NCI-H526 (cell line): ENCODE measurements around the gene ERC1.
"Not testable (repeated sequence)": the region's sequence is repeated elsewhere in the genome, so short reads cannot be mapped to it uniquely, and the experiment has no call there.

Experiments
- DNase-seq, 2 experiments: peaks; one replicate each; lab custom pipeline; 2025; lab: John Stamatoyannopoulos, UW

Gene ERC1

DNA sequence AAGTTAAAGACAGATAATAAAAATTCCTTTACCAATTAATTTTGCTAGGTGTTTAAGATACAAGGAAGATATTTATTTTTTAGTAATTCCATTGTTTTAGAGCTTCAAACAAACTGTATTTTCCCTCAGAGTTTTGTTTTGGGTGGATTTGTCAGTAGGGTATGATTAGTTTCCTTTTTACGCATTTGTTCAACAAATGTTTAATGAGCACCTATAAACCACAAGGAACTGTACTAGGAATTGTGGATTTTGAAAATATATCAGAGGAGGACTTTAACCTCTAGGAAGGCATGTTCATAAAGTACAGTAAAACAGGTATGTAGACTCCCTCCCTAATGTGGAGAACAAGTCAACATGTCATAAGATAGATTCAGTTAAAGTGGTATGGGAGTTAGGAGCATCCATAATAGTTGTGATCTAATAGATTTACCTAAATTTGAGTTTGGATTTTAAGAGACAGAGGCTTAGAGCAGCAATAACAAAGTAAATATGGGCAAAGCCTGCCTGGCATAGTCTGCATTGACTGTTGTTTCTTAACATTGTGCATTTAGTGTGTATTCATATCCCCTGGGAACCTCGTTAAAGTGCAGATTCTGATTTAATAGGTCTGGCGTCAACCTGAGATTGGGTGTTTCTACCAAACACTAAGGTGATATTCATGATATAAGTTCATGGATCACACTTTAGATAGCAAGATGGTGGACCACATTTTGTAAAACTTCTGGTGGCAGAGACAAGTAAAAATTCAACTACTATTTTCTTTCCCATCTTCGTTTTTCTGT lies 232.0 kb downstream of the ERC1 start:
- no peak for DNase-seq

DNA sequence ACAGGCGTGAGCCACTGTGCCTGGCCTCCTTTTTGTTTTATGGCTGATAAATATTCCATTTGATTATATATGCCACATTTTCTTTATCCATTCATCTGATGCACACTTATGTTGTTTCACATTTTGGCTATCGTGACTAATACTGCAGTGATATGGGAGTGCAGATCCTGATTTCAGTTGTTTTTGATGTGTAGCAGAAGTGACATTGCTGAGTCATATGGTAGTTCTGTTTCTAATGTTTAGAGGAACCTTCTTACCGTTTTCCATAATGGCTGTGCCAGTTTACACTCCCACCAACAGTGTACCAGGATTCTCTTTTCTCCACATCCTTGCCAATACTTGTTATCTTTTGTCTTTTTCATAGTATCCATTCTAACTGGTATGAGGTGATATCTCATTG lies 235.9 kb downstream of the ERC1 start:
- DNase-seq = no peak

DNA sequence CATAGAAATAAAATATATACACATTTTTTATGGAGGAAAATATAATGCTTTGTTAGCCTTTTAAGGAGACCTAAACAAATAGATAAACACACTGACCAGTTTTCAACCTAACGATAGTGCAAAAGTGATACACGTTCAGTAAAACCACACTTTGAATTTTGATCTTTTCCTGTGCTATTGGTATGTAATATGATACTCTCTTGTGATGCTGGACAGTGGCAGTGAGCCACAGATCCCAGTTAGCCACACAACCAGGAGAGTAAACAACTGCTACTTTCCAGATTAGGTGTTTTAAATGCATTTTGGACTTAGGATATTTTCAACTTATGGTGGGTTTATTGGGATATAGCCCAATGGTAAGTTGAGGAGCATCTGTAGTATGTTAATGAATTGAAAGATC lies 243.1 kb downstream of the ERC1 start:
- no peak for DNase-seq

DNA sequence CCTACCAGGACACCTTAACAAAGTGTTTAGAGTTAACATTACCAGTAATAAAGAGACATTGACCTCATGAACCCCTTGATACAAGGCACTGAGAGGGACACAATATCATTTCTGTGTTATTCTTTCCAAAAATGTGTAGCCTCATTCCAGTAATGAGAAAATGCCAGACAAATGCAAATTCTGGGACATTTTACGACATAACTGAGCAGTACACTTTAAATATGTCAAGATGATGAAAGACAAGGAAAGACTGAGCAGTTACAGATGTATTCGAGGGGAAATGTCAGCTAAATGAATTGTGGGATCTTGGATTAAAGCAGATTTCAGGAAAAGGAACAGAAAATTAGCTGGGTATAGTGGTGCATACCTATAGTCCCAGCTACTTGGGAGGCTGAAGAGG lies 255.6 kb downstream of the ERC1 start:
- peak in 1 of 2 experiments; percentile 11 for DNase-seq

DNA sequence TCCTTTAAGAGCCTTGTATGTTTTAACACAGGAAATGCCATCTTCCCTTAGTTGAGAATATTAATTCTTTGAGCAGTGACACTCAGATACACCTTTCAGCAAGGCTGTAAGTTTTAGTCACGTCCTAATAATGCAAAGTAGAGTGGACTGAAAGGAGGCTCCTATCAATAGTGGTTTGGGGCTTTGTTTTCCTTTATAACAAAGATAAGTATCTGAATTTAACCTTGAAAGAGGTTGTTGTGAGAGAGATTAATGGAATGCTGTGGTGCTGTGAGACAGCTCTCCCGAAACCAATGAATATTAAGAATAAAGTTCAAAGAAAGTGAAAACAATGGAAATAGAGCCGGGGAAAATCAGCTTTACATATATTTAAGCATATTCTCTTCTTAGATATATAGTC lies 259.6 kb downstream of the ERC1 start:
- DNase-seq = no peak

DNA sequence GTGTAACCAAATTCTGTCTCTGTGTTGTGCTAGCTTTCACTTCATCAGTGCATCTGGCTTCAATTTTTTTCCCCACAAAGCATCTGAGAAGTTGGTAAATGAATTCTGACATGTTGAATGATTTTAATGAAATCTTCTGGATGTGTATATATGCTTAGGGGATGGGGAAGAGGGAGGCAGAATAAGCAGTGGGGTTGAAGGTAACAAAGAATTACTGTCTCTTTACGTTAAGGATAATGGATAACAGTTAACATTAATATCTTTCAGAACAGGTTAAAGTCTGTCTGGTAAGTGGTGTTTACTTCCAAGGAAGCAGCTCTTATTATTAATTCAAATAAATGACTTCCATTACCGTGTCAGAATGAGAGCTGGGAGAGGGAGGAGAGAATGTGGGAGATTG lies 261.7 kb downstream of the ERC1 start:
- no peak for DNase-seq

DNA sequence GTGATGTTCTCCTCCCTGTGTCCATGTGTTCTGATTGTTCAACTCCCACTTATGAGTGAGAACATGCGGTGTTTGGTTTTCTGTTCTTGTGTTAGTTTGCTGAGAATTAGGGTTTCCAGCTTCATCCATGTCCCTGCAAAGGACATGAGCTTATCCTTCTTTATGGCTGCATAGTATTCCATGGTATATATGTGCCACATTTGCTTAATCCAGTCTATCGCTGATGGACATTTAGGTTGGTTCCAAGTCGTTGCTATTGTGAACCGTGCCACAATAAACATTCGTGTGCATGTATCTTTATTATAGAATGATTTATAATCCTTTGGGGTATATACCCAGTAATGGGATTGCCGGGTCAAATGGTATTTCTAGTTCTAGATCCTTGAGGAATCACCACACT lies 264.1 kb downstream of the ERC1 start:
- DNase-seq = not testable (repeated sequence)

DNA sequence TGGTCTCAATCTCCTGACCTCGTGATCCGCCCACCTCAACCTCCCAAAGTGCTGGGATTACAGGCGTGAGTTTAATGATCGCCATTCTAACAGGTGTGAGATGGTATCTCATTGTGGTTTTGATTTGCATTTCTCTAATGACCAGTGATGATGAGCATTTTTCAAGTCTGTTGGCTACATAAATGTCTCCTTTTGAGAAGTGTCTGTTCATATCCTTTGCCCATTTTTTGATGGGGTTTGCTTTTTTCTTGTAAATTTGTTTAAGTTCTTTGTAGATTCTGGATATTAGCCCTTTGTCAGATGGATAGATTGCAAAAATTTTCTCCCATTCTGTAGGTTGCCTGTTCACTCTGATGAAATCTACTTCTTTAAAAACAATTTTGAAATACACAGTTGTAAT lies 264.8 kb downstream of the ERC1 start:
- not testable (repeated sequence) for DNase-seq

DNA sequence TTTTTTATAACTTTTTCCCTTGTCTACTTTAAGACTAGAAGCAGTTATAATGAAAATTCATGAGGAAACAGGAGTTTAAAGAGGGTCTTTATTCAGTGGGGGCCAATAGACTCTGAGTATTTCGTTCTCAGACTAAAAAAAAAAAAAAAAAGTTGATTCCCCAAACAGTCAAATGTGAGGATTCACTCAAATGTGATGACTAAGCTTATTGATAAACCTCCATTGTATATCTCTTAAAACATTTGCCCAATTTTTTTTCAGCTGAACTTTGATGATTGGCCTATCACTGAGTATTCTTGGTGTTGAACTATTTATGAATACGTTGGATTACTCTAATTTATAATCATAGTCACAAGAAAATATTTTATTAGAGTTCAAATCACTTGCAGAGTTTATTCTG lies 265.3 kb downstream of the ERC1 start:
- no peak for DNase-seq

DNA sequence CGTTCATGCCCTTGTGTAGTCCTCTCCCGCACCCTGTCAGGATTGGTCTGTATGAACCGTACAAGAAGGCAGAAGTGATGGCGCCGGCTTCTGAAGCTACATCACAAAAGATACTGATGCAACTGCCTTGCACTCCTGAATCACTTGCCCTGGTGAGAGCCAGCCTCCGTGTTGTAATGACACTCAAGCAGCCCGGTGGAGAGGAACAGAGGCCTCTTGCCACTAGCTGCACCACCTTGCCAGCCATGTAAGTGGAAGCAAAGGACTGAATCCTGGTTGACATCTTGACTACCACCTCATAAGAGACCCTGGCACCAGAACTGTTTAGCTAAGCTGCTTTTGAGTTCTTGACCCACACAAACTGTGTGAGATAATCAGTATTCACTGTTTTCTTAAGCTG lies 266.0 kb downstream of the ERC1 start:
- no peak for DNase-seq

DNA sequence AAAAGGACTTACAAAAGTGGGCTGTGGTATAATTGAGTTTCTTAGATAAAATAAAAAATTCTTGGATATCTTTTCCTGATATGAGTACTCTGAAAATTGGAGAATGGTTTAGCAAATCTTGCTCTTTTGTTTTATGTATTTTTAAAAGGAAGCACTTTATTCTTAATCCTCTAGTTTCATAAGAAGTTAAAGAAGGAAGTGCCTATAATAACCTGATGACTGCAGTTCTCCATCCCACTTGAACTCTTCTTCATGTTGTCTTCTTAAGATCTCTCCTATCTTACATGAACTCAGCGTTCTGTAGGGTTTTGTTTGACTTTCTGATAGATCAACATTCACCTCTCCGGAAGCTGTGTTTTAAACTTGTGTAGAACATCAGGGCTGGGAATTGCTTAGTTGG lies 271.0 kb downstream of the ERC1 start:
- DNase-seq = no peak

DNA sequence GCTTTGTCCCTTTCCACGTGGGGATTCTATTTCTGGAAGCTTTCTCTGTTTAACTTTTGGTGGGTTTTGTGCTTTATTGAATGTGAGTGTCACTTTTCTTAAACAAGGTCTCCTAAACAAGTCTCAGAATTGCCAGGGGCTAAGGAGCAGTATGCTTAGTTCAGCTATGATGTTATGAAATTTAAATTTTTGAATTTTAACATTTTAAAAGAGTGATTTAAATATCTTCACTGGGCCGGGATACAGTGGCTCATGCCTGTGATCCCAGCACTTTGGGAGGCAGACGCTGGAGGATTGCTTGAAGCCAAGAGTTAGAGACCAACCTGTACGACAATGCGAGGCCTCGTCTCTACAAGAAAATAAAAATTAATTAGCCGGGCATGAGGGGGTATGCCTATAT lies 276.2 kb downstream of the ERC1 start:
- DNase-seq = no peak

DNA sequence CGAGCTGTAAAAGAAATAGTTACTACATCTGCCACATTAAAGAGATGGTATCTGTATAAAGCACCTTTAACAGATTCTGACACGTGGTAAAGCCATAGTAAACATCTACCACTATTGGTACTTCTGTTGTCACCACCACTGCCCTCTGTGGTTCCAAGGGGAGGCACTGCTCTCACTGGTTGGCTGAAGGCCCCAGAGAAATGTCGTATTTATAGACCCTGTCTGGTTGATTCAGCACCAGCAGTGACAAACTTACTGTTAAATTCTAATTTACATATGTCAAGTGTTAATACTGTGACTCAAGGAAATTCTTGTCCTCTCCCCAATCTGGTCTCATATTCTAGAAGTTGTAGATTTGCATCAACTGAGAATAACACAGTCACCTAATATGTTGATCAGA lies 281.1 kb downstream of the ERC1 start:
- no peak for DNase-seq

DNA sequence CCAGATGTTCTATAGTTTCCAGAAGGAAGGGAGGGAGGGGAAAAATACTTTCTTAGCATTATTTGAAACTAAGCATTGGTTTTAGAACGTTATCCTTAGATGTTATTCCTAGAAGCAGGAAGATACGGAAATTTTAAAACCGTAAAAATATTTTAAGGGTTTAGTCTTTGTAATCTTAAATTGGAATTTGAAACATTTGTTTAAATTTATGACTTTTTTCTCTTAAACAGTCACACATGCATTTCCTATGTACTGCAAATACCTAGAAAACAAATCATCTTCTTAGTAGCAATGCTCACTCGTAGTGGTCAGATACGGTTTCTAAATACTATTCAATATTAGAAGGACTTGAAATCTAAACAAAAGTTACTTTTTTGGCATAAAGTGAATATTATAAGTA lies 282.0 kb downstream of the ERC1 start:
- no peak for DNase-seq

DNA sequence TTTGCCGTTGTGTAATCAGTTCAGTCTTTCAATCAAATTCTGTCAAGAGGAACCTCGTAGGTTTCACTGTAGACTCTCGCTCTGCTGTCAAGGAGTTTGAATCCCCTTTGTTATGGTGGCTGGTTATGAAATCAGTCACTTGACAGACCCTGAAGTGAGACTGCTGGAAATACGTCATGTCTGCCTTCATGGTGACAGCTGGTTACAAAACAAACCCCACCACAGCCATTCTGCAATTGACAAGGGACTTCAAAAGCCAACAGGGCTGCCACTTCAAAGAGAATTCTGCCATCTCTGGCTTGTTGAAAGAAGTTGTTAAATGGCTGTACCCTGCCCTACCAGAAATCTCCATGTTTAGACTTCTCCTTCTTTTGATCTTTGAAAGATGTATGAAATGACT lies 286.9 kb downstream of the ERC1 start:
- DNase-seq = no peak

DNA sequence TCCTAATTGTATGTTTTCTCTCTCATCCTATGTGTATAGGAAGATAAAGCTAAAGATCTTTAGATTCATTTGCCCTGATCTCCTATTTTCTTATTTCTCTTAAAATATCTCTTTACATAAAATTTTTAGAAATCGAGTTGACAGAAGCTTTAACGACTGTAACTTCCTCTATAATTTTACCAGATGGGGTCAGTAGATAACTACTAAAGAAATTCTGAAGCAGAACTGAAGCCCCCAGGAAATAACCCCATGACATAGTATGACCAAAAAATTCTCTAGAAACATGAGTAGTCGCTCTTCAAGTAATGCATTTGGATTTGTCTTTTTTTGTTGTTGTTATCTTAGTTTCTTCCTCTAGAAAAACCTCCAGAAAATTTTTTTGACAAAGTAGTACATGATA lies 288.0 kb downstream of the ERC1 start:
- DNase-seq = no peak

DNA sequence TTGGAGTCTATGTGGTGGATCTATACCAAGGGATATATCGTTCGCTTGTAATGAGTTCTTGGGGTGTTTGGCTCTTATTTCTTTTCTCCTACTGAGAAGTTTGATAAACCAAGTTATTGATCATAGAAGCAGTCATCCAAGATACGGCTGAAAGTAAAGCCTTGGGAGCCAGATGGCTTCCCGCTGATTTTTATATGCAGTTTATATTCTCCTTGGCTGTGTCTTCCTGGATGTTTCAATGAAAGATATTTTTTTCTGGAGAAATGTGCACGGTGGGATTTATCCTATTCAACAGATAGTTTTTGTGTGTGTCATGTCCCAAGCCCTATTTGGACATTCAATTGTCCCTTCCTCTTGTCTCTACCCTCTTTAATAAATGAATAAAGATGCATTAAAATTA lies 289.0 kb downstream of the ERC1 start:
- DNase-seq = no peak

DNA sequence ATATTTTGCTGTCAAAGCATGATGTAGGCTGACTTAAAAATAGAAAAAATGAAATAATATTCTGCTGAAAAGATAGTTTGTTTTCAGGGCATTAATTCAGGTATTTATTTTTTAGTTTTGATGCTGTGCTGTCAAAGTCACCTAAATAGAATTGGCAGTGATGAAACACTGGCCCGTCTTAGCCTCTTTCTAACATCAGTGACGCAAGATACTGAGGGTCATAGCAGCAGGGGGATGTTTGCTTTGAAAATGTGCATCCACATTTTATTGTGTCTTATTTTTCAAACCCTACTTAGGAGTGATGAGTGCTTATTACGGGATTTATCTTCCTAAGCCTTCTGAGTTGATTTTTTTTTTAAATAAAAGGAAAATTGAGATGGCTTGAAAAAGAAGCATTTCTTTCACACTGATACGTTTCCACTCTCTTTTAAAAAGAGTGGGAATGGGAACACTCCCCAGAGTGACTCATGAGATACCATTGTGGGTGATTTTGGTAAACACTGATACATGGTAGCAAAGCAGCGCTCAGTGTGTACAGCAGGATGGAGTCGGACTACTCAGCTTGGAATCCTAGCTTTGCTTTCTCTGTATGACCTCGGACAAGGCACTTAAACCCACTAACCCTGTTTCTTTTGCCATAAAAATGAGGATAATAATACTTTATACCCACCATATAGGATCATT lies 290.8 kb downstream of the ERC1 start:
- no peak for DNase-seq

DNA sequence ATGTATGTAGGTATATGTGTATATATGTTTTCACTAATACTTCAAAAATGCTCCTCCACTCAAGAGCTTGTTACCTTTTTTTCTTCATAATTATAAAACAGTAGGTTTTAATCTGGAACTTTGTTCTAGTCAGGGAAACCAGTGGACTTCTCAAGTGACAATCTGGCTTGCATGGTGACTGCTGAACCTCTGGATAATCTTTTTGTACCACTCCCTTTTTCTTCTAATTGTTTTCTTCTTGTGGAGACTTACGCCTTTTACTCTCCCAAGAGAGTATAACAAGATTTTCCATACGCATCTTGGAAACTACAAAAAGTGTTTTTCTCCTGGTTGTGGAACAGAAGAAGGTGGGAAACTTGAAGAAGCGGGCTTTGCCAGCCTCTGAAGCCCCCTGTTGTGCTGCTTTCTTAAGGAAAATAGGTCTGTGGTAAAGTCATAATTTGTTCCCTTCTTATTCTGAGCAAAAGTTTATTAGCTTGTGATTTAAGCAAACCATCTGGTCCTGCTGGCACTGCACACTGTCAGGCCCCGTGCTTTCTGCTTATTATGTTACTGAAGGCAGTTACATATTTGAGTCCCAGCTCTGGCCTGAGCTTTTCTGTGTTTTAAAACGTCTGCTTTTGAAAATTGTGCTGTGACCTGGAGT lies 291.8 kb downstream of the ERC1 start:
- DNase-seq = no peak

DNA sequence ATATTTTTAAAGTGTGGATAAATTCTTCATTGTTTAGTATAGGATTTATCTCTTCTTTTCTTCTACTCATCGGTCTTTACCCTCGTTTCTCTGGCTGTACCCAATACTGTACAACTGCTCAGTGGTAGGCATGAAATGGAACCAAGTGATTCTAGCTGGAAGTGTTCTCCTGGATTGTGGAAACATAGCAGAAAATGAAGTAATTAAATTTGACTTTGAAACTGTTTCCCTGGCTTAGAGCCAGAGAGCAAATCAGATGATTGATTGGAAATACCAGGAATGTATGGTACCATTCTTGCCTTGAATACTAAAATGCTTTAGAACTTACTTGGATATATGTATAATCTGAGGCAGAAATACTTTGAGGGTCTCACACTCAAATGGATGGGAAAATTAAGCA lies 292.3 kb downstream of the ERC1 start:
- DNase-seq = no peak

DNA sequence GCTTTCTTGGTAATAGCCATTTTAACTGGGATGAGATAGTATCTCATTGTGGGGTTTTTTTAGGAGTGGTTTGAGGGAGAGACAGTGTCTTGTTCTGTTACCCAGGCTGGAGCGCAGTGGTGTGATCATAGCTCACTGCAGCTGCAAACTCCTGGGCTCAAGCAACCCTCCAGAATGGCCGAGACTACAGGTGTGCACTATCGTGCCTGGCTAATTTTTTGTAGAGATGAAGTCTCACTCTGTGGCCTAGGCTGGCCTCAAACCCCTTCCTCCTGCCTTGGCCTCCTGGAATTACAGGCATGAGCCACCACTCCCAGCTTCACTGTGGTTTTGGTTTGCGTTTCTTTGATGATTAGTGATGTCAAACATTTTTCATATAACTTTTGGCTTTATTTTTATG lies 293.6 kb downstream of the ERC1 start:
- no peak for DNase-seq

DNA sequence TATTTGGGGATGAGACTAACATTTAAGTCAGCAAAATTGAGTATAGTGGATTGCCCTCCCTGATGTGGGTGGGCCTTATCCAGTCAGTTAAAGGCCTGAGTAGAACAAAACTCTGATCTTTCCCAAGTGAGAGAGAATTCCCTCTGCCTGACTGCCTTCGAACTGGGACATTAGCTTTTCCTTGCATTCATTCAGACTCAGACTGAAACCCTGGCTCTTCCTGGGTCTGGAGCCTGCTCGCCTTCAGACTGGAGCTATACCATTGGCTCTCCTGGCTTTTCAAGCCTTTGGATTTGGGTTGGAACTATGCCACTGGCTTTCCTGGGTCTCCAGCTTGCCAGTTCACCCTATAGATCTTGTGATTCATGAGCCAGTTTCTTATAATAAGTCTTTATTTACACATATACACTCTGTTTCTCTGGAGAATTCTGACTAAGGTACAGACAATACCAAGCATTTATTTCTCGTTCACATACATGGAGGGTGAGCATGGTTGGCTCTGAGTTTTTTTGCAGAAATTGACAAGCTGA lies 296.5 kb downstream of the ERC1 start:
- DNase-seq = no peak

DNA sequence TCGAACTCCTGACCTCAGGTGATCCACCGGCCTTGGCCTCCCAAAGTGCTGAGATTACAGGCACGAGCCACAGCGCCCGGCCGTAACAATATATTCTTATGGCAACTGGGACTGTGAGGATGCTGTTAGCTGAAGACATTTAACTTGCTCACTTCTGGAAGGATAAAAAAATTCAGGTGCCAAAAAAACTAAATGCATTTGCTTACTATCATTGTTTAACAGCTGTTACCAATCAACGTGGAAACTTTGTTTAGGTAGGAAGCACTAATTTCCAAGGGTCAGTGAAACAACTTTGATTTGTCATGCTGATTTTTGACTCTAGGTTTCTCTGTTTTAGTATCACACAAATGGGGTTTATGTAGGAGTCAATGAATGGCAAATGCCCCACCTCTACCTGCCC lies 297.3 kb downstream of the ERC1 start:
- DNase-seq = no peak
